HEK293T (cell line): ENCODE data around the gene KIRREL1.

Source experiments
- ARNT ChIP-seq: fragments of 450-650 bp; IDR thresholded peaks from 2 replicates; pipeline ENCODE4 v1.6.1; 2017; ENCODE audit warnings: mild to moderate bottlenecking
- BHLHE40 ChIP-seq: fragments of 450-650 bp; IDR thresholded peaks from 2 replicates; pipeline ENCODE4 v1.6.1; 2016; ENCODE audit warnings: mild to moderate bottlenecking, moderate library complexity, borderline replicate concordance
- FOXM1 ChIP-seq: fragments of 450-650 bp; IDR thresholded peaks from 2 replicates; pipeline ENCODE4 v1.6.1; 2017; ENCODE audit warnings: mild to moderate bottlenecking, borderline replicate concordance
- HDGF ChIP-seq: fragments of 450-650 bp; IDR thresholded peaks from 2 replicates; pipeline ENCODE4 v1.6.1; 2017; ENCODE audit warnings: antibody characterized with exemption, borderline replicate concordance
- NFRKB ChIP-seq: fragments of 450-650 bp; IDR thresholded peaks from 2 replicates; pipeline ENCODE4 v1.6.1; 2016; ENCODE audit warnings: mild to moderate bottlenecking, moderate library complexity
- SP1 ChIP-seq: fragments of 450-650 bp; IDR thresholded peaks from 2 replicates; pipeline ENCODE4 v1.6.1; 2017

DNA sequence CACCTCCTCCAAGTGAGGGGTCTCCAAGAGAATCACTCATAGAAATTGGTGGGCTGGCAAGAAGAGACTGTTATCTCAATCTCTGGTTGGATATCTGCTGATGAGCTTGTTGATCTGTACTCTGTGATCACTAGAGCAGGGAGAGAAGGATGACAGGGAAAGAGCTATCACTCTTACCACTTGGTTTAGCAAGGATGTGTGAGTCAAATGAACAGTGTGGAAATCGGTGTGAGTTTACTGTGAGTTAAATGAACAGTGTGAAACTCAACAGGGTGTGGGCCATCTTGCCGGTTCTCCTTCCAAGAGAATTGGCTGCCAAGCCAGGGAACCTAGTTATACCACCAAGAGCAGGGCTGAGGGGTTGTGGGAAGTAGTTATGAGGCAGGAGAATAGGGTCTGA is 154.0 kb downstream of the KIRREL1 start:
- TF ChIP-seq SP1, result no peak
- TF ChIP-seq FOXM1, result no peak
- no peak for TF ChIP-seq BHLHE40
- no peak for TF ChIP-seq ARNT
- no peak for TF ChIP-seq NFRKB
- no peak for TF ChIP-seq HDGF
